ENCODE data around the gene GPR55.

The GPR55 gene

DNA sequence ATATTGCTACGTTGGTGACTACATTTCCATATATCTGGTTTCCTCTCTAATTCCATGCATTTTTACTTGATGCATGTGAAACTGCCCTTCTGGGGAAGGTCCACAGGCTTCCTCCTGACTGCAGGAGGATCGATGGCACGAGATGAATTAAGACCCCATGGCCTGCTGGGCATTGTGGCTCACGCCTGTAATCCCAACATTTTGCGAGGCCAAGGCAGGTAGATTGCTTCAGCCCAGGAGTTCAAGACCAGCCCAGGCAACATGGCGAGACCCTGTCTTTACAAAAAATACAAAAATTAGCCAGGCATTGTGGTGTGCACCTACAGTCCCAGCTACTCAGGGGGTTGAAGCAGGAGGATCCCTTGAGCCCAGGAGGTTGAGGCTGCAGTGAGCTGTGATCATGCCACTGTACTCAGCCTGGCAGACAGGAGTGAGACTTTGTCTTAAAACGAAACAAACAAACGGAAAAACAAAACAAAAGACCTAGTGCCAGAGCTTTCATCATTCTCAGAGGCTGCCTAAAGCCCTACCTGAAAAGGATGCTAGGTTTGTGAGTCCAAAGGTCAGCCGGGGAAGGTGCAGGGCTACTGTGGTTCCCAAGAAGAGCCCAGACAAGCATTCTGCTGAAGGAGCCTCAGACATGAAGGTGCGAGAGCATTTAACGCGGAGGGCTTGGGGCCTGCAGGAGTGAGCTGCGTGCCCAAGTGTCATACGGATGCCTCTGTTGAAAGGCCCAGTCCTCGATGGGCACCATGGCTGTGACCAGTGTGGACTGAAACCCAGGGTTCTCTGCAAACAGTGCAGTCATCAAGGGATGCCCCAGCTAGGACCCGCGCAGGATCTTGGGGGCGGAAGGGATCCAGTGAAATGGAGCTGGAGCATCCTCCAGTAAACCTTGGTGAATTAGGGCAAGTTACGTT lies 21.6 kb downstream of the GPR55 start:
- TF ChIP-seq, protein P1, sequence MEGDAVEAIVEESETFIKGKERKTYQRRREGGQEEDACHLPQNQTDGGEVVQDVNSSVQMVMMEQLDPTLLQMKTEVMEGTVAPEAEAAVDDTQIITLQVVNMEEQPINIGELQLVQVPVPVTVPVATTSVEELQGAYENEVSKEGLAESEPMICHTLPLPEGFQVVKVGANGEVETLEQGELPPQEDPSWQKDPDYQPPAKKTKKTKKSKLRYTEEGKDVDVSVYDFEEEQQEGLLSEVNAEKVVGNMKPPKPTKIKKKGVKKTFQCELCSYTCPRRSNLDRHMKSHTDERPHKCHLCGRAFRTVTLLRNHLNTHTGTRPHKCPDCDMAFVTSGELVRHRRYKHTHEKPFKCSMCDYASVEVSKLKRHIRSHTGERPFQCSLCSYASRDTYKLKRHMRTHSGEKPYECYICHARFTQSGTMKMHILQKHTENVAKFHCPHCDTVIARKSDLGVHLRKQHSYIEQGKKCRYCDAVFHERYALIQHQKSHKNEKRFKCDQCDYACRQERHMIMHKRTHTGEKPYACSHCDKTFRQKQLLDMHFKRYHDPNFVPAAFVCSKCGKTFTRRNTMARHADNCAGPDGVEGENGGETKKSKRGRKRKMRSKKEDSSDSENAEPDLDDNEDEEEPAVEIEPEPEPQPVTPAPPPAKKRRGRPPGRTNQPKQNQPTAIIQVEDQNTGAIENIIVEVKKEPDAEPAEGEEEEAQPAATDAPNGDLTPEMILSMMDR (IDR thresholded peaks at IDR 0.05; ENCODE audit: insufficient read depth, low read depth, low read length, missing control alignments): no peak
- no peak overlapping the region for H3K4me3 ChIP-seq (ENCODE audit: low read depth, low read length)
- DNase-seq (ENCODE audit: low read depth): no peak

DNA sequence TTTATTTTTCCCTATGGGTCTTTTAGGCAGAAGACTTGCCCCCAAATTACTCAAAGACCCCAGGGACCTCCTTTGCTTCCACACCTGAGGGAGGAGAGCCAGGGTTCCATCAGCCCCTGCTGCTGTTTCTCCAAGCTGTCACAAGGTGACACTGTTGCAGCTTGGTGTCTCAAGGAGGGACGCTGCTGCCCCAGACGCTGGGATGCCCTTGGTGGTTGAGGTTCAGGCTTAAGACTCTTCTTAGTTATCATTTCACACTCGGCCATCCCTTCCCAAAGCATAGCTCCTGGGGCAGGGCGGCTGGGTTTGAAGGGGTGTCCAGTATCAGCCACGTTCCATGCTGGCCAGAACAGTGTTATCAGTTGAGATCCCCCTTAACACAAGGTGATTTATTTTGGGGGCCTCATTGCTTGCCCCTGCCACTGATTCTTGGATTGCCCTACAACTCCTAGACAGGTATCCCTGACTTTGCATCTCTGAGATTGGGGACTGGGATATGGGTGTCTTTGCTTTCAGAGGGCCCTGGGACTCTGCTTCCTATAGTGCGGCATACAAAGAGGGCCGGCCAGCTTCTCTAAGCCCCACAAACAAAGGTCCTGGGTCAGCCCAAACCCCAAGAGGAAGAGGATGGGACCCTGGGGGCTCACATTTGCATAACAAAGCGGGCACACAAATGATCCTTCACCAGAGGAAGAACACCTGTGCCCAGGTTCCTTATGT lies 22.7 kb downstream of the GPR55 start:
- DNase-seq (ENCODE audit: low read depth): peak; percentile 91
- H3K4me3 ChIP-seq (ENCODE audit: low read depth, low read length): no peak overlapping the region
- TF ChIP-seq, protein P1 (IDR thresholded peaks at IDR 0.05; ENCODE audit: insufficient read depth, low read depth, low read length, missing control alignments): peak; percentile 96

- H3K4me3 ChIP-seq (ENCODE audit: low read depth, low read length): no peak overlapping the region
- TF ChIP-seq, protein P1 (IDR thresholded peaks at IDR 0.05; ENCODE audit: insufficient read depth, low read depth, low read length, missing control alignments): no peak
- DNase-seq (ENCODE audit: low read depth): no peak
Observed at GRCh38 chr2:230901006-230901405, 24.0 kb downstream of the GPR55 start.

DNA sequence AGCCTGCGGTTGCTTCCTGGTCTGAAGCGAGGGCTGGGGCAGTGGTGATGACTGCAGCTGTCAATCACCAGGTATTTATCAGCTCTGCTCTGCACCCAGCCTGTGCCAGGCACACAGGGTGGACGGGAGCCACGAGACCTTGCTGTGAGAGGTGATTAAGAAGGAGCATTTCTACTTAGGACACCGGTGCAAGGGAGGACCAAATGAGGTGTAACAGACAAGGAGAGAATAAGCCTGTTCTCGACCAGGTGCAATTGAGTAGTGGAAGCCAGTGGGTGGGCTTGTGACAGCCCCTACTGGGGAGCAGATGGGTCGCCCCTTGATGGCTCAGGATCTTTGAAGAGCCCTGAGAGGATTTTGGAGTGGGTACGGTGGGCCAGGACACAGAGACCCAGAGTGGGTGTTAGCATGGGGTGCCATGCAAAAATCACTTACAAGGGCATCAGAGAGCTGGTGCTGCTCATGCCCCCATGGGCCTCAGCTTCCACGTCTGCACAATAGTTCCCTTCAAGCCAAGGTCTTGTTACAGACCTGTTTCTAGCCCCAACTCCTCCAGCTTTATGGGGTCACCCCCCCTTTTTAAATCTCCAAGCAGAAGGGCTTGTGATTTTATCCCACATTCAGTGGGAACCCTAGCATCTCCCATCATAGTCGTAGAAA lies 24.6 kb downstream of the GPR55 start:
- H3K4me3 ChIP-seq (ENCODE audit: low read depth, low read length): no peak overlapping the region
- DNase-seq (ENCODE audit: low read depth): no peak
- TF ChIP-seq, protein P1 (IDR thresholded peaks at IDR 0.05; ENCODE audit: insufficient read depth, low read depth, low read length, missing control alignments): no peak

DNA sequence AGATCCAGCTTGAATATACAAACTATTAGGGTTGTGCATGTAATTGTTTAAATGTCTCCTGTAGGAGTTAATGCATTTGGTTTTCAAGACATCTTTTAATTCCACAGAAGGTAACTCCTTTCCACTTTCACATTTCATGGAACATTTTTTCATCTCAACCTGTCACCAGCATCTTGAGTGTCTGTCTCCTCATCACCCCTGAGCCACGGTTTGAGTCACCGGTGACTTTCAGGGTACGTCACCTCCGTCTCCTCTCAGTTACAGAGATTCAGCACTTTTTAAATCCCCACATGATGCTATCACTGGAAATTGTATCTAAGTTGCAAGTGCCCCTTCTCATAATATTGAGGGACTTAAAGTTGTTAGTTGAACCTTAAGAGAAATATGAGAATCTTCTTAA lies 25.3 kb downstream of the GPR55 start:
- H3K4me3 ChIP-seq (ENCODE audit: low read depth, low read length): no peak overlapping the region
- TF ChIP-seq, protein P1 (IDR thresholded peaks at IDR 0.05; ENCODE audit: insufficient read depth, low read depth, low read length, missing control alignments): no peak
- no peak for DNase-seq (ENCODE audit: low read depth)

DNA sequence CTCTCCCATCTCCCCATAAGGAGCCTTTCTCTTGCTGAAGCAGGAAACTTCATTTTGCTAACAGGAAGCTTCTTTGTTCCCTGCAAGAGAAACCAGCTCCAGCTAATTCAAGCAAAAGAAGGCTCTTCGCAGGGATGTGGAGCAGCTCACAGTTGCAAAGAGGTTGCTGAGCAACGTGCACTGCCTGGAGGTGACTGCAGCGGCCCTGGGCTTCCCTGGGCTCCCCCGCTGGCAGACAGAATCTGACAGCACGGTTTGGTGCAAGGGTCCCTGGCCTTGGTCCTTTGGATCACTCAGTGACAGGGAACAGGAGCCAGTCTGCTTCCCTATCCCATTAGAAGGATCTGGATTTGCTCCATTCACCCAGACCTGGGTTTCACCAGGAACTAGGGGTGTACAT lies 25.8 kb downstream of the GPR55 start:
- TF ChIP-seq, protein P1 (IDR thresholded peaks at IDR 0.05; ENCODE audit: insufficient read depth, low read depth, low read length, missing control alignments): no peak
- no peak for DNase-seq (ENCODE audit: low read depth)
- H3K4me3 ChIP-seq (ENCODE audit: low read depth, low read length): no peak overlapping the region

All from GM12865 (cell line).